Tibial artery (tissue), 4 donors: ENCODE results near the gene CCDC157.
"Not testable (repeated sequence)": the region's sequence is repeated elsewhere in the genome, so short reads cannot be mapped to it uniquely, and the experiment has no call there.

Experiments used
- DNase-seq, 2 donors: peaks; one replicate each; pipeline ENCODE4 v3.0.0-alpha.2; 2019
- H3K27ac ChIP-seq, 2 donors: fragments of 200-600 bp; sonication (generic) in 1 of 2; 1 replicate in 1 of 2; 2 replicates in 1 of 2; pipeline ENCODE4 v1.5.1; 2018 to 2019; ENCODE audit warnings: mild to moderate bottlenecking in 1 of 2
- H3K27me3 ChIP-seq, 2 donors: fragments of 200-600 bp; sonication (generic) in 1 of 2; one replicate each; pipeline versions ENCODE4 v1.5.1 to v1.6.0; 2016 to 2019
- H3K36me3 ChIP-seq, 3 donors: fragments of 200-600 bp; sonication (generic) in 2 of 3; one replicate each; pipeline ENCODE4 v1.5.1; 2016 to 2019; ENCODE audit warnings: mild to moderate bottlenecking in 2 of 3
- H3K4me1 ChIP-seq, 4 donors: fragments of 200-600 bp; sonication (generic) in 2 of 4; 1 replicate in 3 of 4; 2 replicates in 1 of 4; pipeline ENCODE4 v1.5.1; 2016 to 2019
- H3K4me3 ChIP-seq, 2 donors: fragments of 200-600 bp; sonication (generic) in 1 of 2; 1 replicate in 1 of 2; 2 replicates in 1 of 2; pipeline ENCODE4 v1.5.1; 2018 to 2019; ENCODE audit warnings: mild to moderate bottlenecking in 2 of 2
- H3K9me3 ChIP-seq, 3 donors: fragments of 200-600 bp; sonication (generic) in 1 of 3; one replicate each; pipeline ENCODE4 v1.5.1; 2016 to 2019
- intact Hi-C: fragments of 100-400 bp; cut with DNase I; formaldehyde crosslinking; loops from one replicate; pipeline ENCODE4 v1.15.0; 2023; ENCODE audit warnings: low total_unique reads
- TF ChIP-seq, protein P1 (sequence below), 2 experiments: fragments of 200-600 bp in 1 of 2; fragments of 450-650 bp in 1 of 2; IDR thresholded peaks; one replicate each; pipeline ENCODE4 v1.5.1; 2017 to 2019; ENCODE audit warnings: antibody characterized with exemption in 2 of 2, mild to moderate bottlenecking in 1 of 2, moderate library complexity in 1 of 2

The CCDC157 gene

DNA sequence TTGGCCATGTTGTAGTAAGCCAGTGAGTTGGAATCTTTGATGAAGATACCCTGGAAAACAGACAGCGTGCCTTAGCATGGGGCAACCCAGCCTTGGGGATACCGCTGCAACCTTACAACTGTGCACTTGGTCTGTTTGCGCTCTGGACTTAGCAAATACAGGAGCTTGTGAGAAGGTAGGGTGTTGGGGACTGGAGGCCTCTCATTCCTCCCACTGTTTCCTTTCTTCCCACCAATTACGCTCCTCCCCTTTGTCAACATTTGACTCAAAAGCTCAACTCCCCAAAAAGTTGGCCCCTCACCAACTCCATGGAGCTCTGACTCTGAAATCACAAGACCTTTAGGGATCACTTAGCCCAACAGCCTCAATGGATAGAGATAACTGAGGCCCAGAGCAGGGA is 22.2 kb upstream of the CCDC157 start:
- TF ChIP-seq, protein P1, sequence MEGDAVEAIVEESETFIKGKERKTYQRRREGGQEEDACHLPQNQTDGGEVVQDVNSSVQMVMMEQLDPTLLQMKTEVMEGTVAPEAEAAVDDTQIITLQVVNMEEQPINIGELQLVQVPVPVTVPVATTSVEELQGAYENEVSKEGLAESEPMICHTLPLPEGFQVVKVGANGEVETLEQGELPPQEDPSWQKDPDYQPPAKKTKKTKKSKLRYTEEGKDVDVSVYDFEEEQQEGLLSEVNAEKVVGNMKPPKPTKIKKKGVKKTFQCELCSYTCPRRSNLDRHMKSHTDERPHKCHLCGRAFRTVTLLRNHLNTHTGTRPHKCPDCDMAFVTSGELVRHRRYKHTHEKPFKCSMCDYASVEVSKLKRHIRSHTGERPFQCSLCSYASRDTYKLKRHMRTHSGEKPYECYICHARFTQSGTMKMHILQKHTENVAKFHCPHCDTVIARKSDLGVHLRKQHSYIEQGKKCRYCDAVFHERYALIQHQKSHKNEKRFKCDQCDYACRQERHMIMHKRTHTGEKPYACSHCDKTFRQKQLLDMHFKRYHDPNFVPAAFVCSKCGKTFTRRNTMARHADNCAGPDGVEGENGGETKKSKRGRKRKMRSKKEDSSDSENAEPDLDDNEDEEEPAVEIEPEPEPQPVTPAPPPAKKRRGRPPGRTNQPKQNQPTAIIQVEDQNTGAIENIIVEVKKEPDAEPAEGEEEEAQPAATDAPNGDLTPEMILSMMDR (IDR thresholded peaks at IDR 0.05) = no peak
- Histone ChIP-seq H3K9me3 (no peaks in the 10 kb centered on the region), H3K27ac (no peak overlapping the region), H3K36me3 (peaks cover 76 to 93% (median 93%) of the 10 kb centered on the region in 3 donors), H3K27me3 (no peaks in the 10 kb centered on the region), H3K4me3 (no peak overlapping the region), H3K4me1 (peaks cover 0 to 4% (median 0%) of the 10 kb centered on the region in 4 donors)
- intact Hi-C loops = no loop called here
- no peak for DNase-seq

DNA sequence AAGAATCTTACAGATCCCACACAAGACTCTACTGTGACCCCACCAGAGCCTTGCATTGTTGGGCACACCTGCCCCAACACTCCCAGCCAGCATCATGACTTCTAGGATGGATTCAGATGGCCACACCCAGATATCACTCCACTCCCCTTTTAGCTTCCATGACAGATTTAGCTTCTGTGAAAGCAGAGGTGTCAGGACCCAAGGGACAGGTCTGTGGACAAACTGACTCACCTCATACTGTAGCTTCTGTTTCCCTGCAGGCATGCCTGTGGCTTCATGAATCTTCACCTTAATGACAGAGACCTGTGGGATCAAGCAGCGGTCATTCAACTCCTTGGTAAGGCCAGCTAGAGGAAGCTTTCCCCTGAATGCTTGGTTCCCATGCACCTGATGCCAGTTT is 21.6 kb upstream of the CCDC157 start:
- no peak for DNase-seq
- Histone ChIP-seq H3K36me3 (peaks cover 82 to 99% (median 98%) of the 10 kb centered on the region in 3 donors), H3K27me3 (no peaks in the 10 kb centered on the region), H3K4me3 (no peak overlapping the region), H3K27ac (no peak overlapping the region), H3K4me1 (peaks cover 0 to 5% (median 1%) of the 10 kb centered on the region in 4 donors), H3K9me3 (no peaks in the 10 kb centered on the region)
- TF ChIP-seq, protein P1 (IDR thresholded peaks at IDR 0.05) = no peak
- intact Hi-C loops = no loop called here

DNA sequence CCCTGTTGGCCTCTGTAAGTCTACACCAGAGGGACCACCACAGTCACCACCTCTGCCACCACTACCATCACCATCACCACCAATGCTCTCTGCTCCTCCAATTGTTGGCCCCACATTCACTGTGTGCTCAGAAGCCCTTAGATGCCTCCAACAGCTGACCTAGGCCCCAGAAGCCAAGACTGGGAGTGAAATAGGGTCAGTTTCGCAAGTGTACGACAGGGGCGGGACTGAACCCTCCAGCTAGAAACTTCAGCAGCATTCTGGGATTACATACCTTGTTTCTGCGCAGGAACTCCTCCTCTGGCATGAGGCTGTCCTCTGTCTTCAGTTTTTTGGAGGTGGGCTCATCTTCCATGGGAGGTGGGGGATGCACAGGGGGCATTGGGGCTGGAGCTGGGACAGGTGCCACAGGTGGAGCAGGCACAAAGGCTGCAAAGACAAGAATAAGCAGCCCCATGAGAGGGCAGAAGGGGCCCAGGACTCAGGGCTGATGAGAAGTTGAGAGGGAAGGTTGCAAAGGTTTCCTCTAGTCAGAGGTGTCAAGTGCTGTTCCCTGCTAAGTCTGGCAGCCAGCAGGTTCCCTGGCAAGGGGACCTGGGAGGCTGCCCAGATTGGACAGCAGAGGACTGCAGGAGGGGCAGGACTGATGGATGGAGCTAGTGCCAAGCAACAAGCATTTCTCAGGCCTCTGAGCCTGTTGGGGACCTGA is 19.9 kb upstream of the CCDC157 start:
- no peak overlapping the region for H3K4me3 ChIP-seq
- H3K27me3 ChIP-seq = no peaks in the 10 kb centered on the region
- no peaks in the 10 kb centered on the region for H3K9me3 ChIP-seq
- peaks cover 0 to 22% (median 17%) of the 10 kb centered on the region in 4 donors for H3K4me1 ChIP-seq
- no peak for DNase-seq
- intact Hi-C loops = no loop called here
- TF ChIP-seq, protein P1 (IDR thresholded peaks at IDR 0.05) = no peak
- H3K27ac ChIP-seq = no peak overlapping the region
- peaks cover 93 to 100% (median 99%) of the 10 kb centered on the region in 3 donors for H3K36me3 ChIP-seq

DNA sequence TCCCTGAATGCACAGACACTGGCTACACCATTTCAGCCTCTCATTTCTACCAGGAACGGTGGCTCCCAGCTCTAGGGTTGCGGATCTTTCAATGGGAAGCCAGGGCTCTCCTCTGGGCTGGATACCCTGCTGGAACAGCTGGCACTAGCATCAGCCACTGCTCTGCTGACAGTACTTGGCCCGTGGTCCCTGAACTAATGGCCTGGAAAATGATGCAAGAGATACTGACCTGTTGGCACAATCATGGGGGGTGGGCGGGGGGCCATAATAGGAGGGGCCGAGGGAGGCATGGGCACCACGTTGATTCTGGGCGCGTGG is 19.4 kb upstream of the CCDC157 start:
- H3K4me1 ChIP-seq = peaks cover 0 to 27% (median 22%) of the 10 kb centered on the region in 4 donors

DNA sequence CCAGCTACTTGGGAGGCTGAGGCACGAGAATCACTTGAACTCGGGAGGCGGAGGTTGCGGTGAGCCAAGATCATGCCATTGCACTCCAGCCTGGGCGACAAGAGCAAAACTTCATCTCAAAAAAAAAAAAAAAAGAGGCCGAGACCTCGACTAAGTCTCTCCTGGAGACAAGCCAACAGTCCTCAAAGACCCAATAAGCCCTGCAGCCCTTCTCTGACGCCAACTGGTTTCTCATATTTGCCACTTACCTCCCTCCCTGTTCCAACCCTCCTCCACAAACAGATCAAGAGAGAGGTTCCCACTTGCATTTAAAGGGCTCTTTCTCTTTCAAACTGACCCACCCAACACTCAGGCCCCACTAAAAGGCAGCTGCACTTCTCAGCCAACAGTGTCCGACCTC is 18.5 kb upstream of the CCDC157 start:
- DNase-seq, H3K9me3 ChIP-seq, intact Hi-C loops, H3K27me3 ChIP-seq, H3K27ac ChIP-seq, H3K4me3 ChIP-seq: not testable (repeated sequence)
- H3K4me1 ChIP-seq = peaks cover 0 to 31% (median 22%) of the 10 kb centered on the region in 4 donors
- peaks cover 94 to 100% (median 100%) of the 10 kb centered on the region in 3 donors for H3K36me3 ChIP-seq

More for the DNA sequence above, 19.4 kb upstream of the CCDC157 start:
- intact Hi-C loops = no loop called here
- Histone ChIP-seq H3K36me3 (peaks cover 94 to 100% (median 100%) of the 10 kb centered on the region in 3 donors), H3K27ac (no peak overlapping the region), H3K4me3 (no peak overlapping the region), H3K27me3 (no peaks in the 10 kb centered on the region), H3K9me3 (no peaks in the 10 kb centered on the region)
- no peak for DNase-seq
- TF ChIP-seq, protein P1 (IDR thresholded peaks at IDR 0.05) = no peak

DNA sequence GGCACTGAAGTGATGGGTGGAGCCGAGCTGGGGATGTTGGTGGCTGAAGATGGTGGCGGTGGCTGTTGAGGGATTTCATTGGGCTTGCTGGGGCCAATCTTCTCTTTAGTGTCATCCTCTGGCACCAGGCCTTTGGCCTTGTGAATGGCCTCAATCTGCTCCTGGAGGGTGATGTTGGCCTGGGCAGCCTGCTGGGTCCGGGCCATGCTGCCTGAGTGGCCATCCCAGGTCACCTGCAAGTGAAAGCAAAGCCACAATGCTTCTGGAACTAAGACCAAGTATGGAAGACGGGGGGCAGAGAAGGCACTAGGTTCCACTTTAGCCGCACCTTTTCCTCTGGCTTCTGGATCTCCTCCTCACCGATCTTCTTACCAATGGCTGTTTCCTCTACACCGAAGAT is 18.0 kb upstream of the CCDC157 start:
- Histone ChIP-seq H3K27me3 (no peaks in the 10 kb centered on the region), H3K4me1 (peaks cover 0 to 31% (median 22%) of the 10 kb centered on the region in 4 donors), H3K27ac (no peak overlapping the region), H3K9me3 (no peaks in the 10 kb centered on the region), H3K36me3 (peaks cover 94 to 100% (median 100%) of the 10 kb centered on the region in 3 donors), H3K4me3 (no peak overlapping the region)
- no peak for DNase-seq
- TF ChIP-seq, protein P1 (IDR thresholded peaks at IDR 0.05) = no peak
- intact Hi-C loops = no loop called here
